GM12878 (cell line): ENCODE measurements around the gene SH2B3. TPM values are rescaled to one million over a fixed set of nuclear protein-coding genes. Genes with fewer than 3 reads are reported as not detected.
A peak's percentile ranks its signal among the peaks of the same experiment; 100 is the strongest.

ENCODE experiments used
- ATAC-seq: fragments of 200-7000 bp; cut with Tn5 transposase; 3 replicates; pipeline ENCODE4 v1.9.1; 2020; ENCODE audit warnings: mild to moderate bottlenecking, moderate library complexity
- BruUV-seq: library from RNA; stranded (reverse); fragments of 400-500 nt; replicated peaks from 2 replicates; lab custom pipeline; 2021; lab: Mats Ljungman, UMichigan
- CTCF ChIA-PET: fragments of 300-600 bp; sonication (Branson Sonifier 250); formaldehyde crosslinking; extraction: SDS; loops from one replicate; lab custom pipeline; 2021; ENCODE audit warnings: inconsistent platforms; lab: Yijun Ruan, JAX
- POLR2A ChIA-PET: fragments of 350-600 bp; formaldehyde crosslinking; extraction: SDS; loops from one replicate; lab custom pipeline; 2021; ENCODE audit warnings: inconsistent platforms; lab: Charles Lee
- RAD21 ChIA-PET: fragments of 300-600 bp; sonication (Branson Sonifier 250); formaldehyde crosslinking; loops from one replicate; lab custom pipeline; 2023; ENCODE audit warnings: antibody characterized with exemption; ENCODE audit not compliant: unreplicated experiment; lab: Charles Lee
- SMC1A ChIA-PET: fragments of 300-600 bp; sonication (Branson Sonifier 250); formaldehyde crosslinking; loops from one replicate; lab custom pipeline; 2023; ENCODE audit not compliant: unreplicated experiment, uncharacterized antibody; lab: Charles Lee
- DNase-seq: peaks from one replicate; pipeline ENCODE4 v3.0.0-alpha.2; 2011; ENCODE audit warnings: low read depth, low spot score
- FAIRE-seq: peaks from 3 replicates; lab custom pipeline; 2011; peaks lifted over from hg19 to GRCh38; lab: Jason Lieb, UNC
- H2AFZ ChIP-seq: 2 replicates; pipeline ENCODE4 v1.6.0; 2011; ENCODE audit warnings: low read depth, low read length, control low read depth; ENCODE audit not compliant: control insufficient read depth
- H3K27ac ChIP-seq: 2 replicates; pipeline ENCODE4 v1.5.1; 2011; ENCODE audit warnings: control low read depth; ENCODE audit not compliant: control insufficient read depth, insufficient read depth
- H3K27me3 ChIP-seq, 2 experiments: replicated peaks in 1 of 2; 2 replicates each; pipeline versions ENCODE4 v1.6.0 to v1.6.1; 2011; ENCODE audit warnings: low read length in 1 of 2; ENCODE audit not compliant: control insufficient read depth in 2 of 2, insufficient read depth in 2 of 2
- H3K36me3 ChIP-seq, 2 experiments: 2 replicates each; pipeline ENCODE4 v1.5.1; 2011; ENCODE audit warnings: low read length in 1 of 2; ENCODE audit not compliant: control insufficient read depth in 2 of 2, insufficient read depth in 2 of 2
- H3K4me1 ChIP-seq: 2 replicates; pipeline ENCODE4 v1.6.1; 2011; ENCODE audit warnings: mild to moderate bottlenecking, low read length, moderate library complexity, mixed read lengths; ENCODE audit not compliant: control insufficient read depth, insufficient read depth
- H3K4me2 ChIP-seq: 2 replicates; pipeline ENCODE4 v1.6.0; 2011; ENCODE audit warnings: control low read depth; ENCODE audit not compliant: control insufficient read depth, insufficient read depth
- H3K4me3 ChIP-seq: fragments of 200-600 bp; sonication (generic); 2 replicates; pipeline ENCODE4 v1.5.1; 2016
- H3K79me2 ChIP-seq: 2 replicates; pipeline ENCODE4 v1.6.0; 2011; ENCODE audit warnings: low read length; ENCODE audit not compliant: control insufficient read depth, insufficient read depth
- H3K9ac ChIP-seq: 2 replicates; pipeline ENCODE4 v1.8.0; 2011; ENCODE audit warnings: low read length, control low read depth, mixed read lengths; ENCODE audit not compliant: control insufficient read depth, insufficient read depth
- H3K9me3 ChIP-seq: replicated peaks from 3 replicates; pipeline ENCODE4 v1.5.1; 2011; ENCODE audit warnings: mild to moderate bottlenecking, low read length; ENCODE audit not compliant: control insufficient read depth, insufficient read depth
- H4K20me1 ChIP-seq: 2 replicates; pipeline ENCODE4 v1.6.0; 2011; ENCODE audit not compliant: control insufficient read depth, insufficient read depth
- ASH2L ChIP-seq: fragments of 300-600, 200-600 bp; sonication (generic); IDR thresholded peaks from 2 replicates; pipeline ENCODE4 v1.6.1; 2017; ENCODE audit warnings: low read depth, mild to moderate bottlenecking, borderline replicate concordance
- BCL11A ChIP-seq: IDR thresholded peaks from 2 replicates; pipeline ENCODE4 v1.6.1; 2011; ENCODE audit warnings: low read depth, low read length
- CUX1 ChIP-seq: IDR thresholded peaks from 2 replicates; pipeline ENCODE4 v1.6.1; 2012; ENCODE audit warnings: improper control_type of control experiment, low read depth, low read length; ENCODE audit not compliant: insufficient replicate concordance
- E4F1 ChIP-seq: fragments of 450-650 bp; IDR thresholded peaks from 2 replicates; pipeline ENCODE4 v1.6.1; 2018; ENCODE audit warnings: borderline replicate concordance, mild to moderate bottlenecking; ENCODE audit not compliant: partially characterized antibody
- EED ChIP-seq: sonication (generic); IDR thresholded peaks from 2 replicates; pipeline ENCODE4 v1.6.1; 2016; ENCODE audit warnings: antibody characterized with exemption, low read depth
- HDAC6 ChIP-seq: fragments of 200-600 bp; sonication (generic); IDR thresholded peaks from one replicate; pipeline ENCODE4 v1.8.0; 2017; ENCODE audit warnings: antibody characterized with exemption; ENCODE audit not compliant: unreplicated experiment
- MEF2B ChIP-seq: fragments of 450-650 bp; IDR thresholded peaks from 2 replicates; pipeline ENCODE4 v1.6.1; 2018; ENCODE audit warnings: mild to moderate bottlenecking, moderate library complexity; ENCODE audit not compliant: partially characterized antibody, poor library complexity, severe bottlenecking
- RBBP5 ChIP-seq: fragments of 200-600 bp; sonication (generic); conservative IDR thresholded peaks from 2 replicates; pipeline ENCODE4 v1.6.1; 2016
- RUNX3 ChIP-seq: IDR thresholded peaks from 2 replicates; pipeline ENCODE4 v1.6.1; 2012; ENCODE audit warnings: low read length, inconsistent platforms
- WRNIP1 ChIP-seq: IDR thresholded peaks from 2 replicates; pipeline ENCODE4 v1.6.1; 2011; ENCODE audit warnings: low read depth, low read length, improper control_type of control experiment, borderline replicate concordance
- ZNF622 ChIP-seq: fragments of 450-650 bp; IDR thresholded peaks from 2 replicates; pipeline ENCODE4 v1.6.1; 2017; ENCODE audit warnings: mild to moderate bottlenecking, inconsistent platforms
- WGBS: methylation state at CpG from one replicate; pipeline ENCODE4 v1.1.6; 2016; ENCODE audit warnings: low lambda C conversion rate; ENCODE audit not compliant: insufficient replicate concordance, insufficient coverage; ENCODE audit errors: missing lambda C conversion rate; 5-methylcytosine and 5-hydroxymethylcytosine counted together
- in situ Hi-C: fragments of 300-500 bp; cut with MboI; formaldehyde crosslinking; loops from 9 replicates; pipeline ENCODE4 v1.14.3; 2018; ENCODE audit warnings: mixed read lengths
- intact Hi-C: fragments of 100-400 bp; cut with micrococcal nuclease; formaldehyde crosslinking; loops from one replicate; pipeline ENCODE4 v1.14.2; 2022; ENCODE audit not compliant: unreplicated experiment
- polyA plus RNA-seq, 11 experiments: library from polyadenylated mRNA; depleted of rRNA in 4 of 11; unstranded in 6 of 11; stranded (reverse) in 5 of 11; fragments of >200 nt; fragmentation: Nextera tagmentation in 4 of 11; fragmentation: Illumina TruSeq in 1 of 11; extraction: Ambion mirVana in 4 of 11; extraction: Trizol in 1 of 11; gene quantifications; 1 replicate in 1 of 11; 2 replicates in 10 of 11; pipeline versions ENCODE4 v1.2.1 to v1.2.3, GENCODE V29; 2011 to 2016; ENCODE audit warnings: inconsistent platforms in 2 of 11, missing spikeins in 2 of 11, low read depth in 1 of 11
- total RNA-seq, 4 experiments: library from RNA; depleted of rRNA in 3 of 4; stranded (reverse); fragments of >200 nt in 3 of 4; fragmentation: Illumina TruSeq in 1 of 4; extraction: Trizol in 1 of 4; gene quantifications; 2 replicates each; pipeline versions ENCODE4 v1.2.1 to v1.2.3, GENCODE V29; 2013 to 2021

SH2B3 gene
- total and polyA plus RNA-seq, 10 of the 15 experiments (the other 5 are each of a cell fraction or from before 2014, with no cell fraction given): 5.8 to 46.4 (median 23.3) TPM

- peaks cover 18% of the 10 kb centered on the region for H4K20me1 ChIP-seq
- ChIA-PET RAD21 (interaction anchor here (0.6 to 19.6 kb wide), 5 partner anchors 11 to 678 kb away, joined by 4 to 804 read pairs (median 22); no protein-coding TSS in a partner anchor), SMC1A (interaction anchor here (4.8 to 22.6 kb wide), 4 partner anchors 19 to 46 kb away, joined by 40 to 605 read pairs (median 48); no protein-coding TSS in a partner anchor), POLR2A (interaction anchor here (0.6 to 13.2 kb wide), 5 partner anchors 10 to 637 kb away, joined by 3 to 188 read pairs (median 5); no protein-coding TSS in a partner anchor), CTCF (interaction anchor here (3.3 to 27.0 kb wide), 5 partner anchors 12 to 41 kb away, joined by 18 to 1117 read pairs (median 29); no protein-coding TSS in a partner anchor)
- H3K4me2 ChIP-seq: peak overlapping the region; percentile 96
- H3K27ac ChIP-seq: peak overlapping the region; percentile 91
- no peak for FAIRE-seq
- H2AFZ ChIP-seq: no peak overlapping the region
- no peak for DNase-seq
- peaks cover 91% of the 10 kb centered on the region for H3K79me2 ChIP-seq
- intact Hi-C loops (no loop called here), in situ Hi-C loops (no loop called here)
- H3K4me3 ChIP-seq: peak overlapping the region; percentile 96
- WGBS: 3% methylated on average over 14 of the region's 14 CpGs
- H3K9me3 ChIP-seq: no peaks in the 10 kb centered on the region
- H3K36me3 ChIP-seq: peaks cover 2 to 9% of the 10 kb centered on the region in 2 experiments
- peaks cover 49% of the 10 kb centered on the region for H3K4me1 ChIP-seq
- no peak for ATAC-seq
- H3K9ac ChIP-seq: peak overlapping the region; percentile 95
- no TSS peak for BruUV-seq
- no peaks in the 10 kb centered on the region for H3K27me3 ChIP-seq
- TF ChIP-seq RUNX3: no peak
- TF ChIP-seq MEF2B: peak; percentile 85
- no peak for TF ChIP-seq ASH2L
- TF ChIP-seq E4F1: no peak
- no peak for TF ChIP-seq RBBP5
- TF ChIP-seq HDAC6: no peak
- TF ChIP-seq WRNIP1: no peak
- no peak for TF ChIP-seq CUX1
- no peak for TF ChIP-seq BCL11A
- TF ChIP-seq ZNF622: no peak
- peak; percentile 54; the same call in 1 of the 2 replicates for TF ChIP-seq EED
Observed at GRCh38 chr12:111409780-111410430, 4.2 kb downstream of the SH2B3 start.
